ENCODE results near the gene COX11. TPM values are rescaled to one million over a fixed set of nuclear protein-coding genes. Genes with fewer than 3 reads are reported as not detected.
A peak's percentile ranks its signal among the peaks of the same experiment; 100 is the strongest.

The COX11 gene, protein sequence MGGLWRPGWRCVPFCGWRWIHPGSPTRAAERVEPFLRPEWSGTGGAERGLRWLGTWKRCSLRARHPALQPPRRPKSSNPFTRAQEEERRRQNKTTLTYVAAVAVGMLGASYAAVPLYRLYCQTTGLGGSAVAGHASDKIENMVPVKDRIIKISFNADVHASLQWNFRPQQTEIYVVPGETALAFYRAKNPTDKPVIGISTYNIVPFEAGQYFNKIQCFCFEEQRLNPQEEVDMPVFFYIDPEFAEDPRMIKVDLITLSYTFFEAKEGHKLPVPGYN
- total RNA-seq (96.9 and 121 TPM in 2 replicates), polyA plus RNA-seq (63.6 and 67.6 TPM in 2 replicates)

- Histone ChIP-seq H3K27ac (peak within 1 kb of the TSS; percentile 89), H3K9me3 (ENCODE audit: low read depth) (no peaks in the 10 kb centered on the region), H3K4me1 (ENCODE audit: low read depth) (peaks cover 7% of the 10 kb centered on the region), H3K36me3 (peaks cover 15% of the 10 kb centered on the region), H3K27me3 (no peaks in the 10 kb centered on the region), H3K4me3 (peak within 1 kb of the TSS; percentile 99)
- DNase-seq (ENCODE audit: low read depth in 1 of 2, low spot score in 1 of 2), result peak; percentile 96 to 98
- TF ChIP-seq, protein P1, sequence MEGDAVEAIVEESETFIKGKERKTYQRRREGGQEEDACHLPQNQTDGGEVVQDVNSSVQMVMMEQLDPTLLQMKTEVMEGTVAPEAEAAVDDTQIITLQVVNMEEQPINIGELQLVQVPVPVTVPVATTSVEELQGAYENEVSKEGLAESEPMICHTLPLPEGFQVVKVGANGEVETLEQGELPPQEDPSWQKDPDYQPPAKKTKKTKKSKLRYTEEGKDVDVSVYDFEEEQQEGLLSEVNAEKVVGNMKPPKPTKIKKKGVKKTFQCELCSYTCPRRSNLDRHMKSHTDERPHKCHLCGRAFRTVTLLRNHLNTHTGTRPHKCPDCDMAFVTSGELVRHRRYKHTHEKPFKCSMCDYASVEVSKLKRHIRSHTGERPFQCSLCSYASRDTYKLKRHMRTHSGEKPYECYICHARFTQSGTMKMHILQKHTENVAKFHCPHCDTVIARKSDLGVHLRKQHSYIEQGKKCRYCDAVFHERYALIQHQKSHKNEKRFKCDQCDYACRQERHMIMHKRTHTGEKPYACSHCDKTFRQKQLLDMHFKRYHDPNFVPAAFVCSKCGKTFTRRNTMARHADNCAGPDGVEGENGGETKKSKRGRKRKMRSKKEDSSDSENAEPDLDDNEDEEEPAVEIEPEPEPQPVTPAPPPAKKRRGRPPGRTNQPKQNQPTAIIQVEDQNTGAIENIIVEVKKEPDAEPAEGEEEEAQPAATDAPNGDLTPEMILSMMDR (IDR thresholded peaks at IDR 0.05; ENCODE audit: low read depth, low read length), result no peak
Observed at GRCh38 chr17:54968262-54968987, at the start of gene COX11, which contains the start of gene STXBP4. Gene COX11 (minus strand): TSS chr17:54968654. CDS start chr17:54968646, 8 bp downstream. Gene STXBP4 (plus strand): TSS chr17:54968765. CDS start chr17:54986220, 17,455 bp downstream.

GRCh38 chr17:55005520-55005919, 37.1 kb upstream of the COX11 start:
- H3K27me3 ChIP-seq, result no peaks in the 10 kb centered on the region
- DNase-seq (ENCODE audit: low read depth in 1 of 2, low spot score in 1 of 2), result peak; percentile 6 to 38
- H3K36me3 ChIP-seq, result peaks cover 7% of the 10 kb centered on the region
- TF ChIP-seq, protein P1 (IDR thresholded peaks at IDR 0.05; ENCODE audit: low read depth, low read length), result peak; percentile 51
- no peak overlapping the region for H3K4me3 ChIP-seq
- H3K9me3 ChIP-seq (ENCODE audit: low read depth), result no peaks in the 10 kb centered on the region
- no peaks in the 10 kb centered on the region for H3K4me1 ChIP-seq (ENCODE audit: low read depth)
- H3K27ac ChIP-seq, result no peak overlapping the region

GRCh38 chr17:55004484-55004883, 36.0 kb upstream of the COX11 start:
- Histone ChIP-seq H3K36me3 (peaks cover 15% of the 10 kb centered on the region), H3K27ac (no peak overlapping the region), H3K4me1 (ENCODE audit: low read depth) (no peaks in the 10 kb centered on the region), H3K4me3 (no peak overlapping the region), H3K9me3 (ENCODE audit: low read depth) (no peaks in the 10 kb centered on the region), H3K27me3 (no peaks in the 10 kb centered on the region)
- TF ChIP-seq, protein P1 (IDR thresholded peaks at IDR 0.05; ENCODE audit: low read depth, low read length), result no peak
- DNase-seq (ENCODE audit: low read depth in 1 of 2, low spot score in 1 of 2), result no peak

DNA sequence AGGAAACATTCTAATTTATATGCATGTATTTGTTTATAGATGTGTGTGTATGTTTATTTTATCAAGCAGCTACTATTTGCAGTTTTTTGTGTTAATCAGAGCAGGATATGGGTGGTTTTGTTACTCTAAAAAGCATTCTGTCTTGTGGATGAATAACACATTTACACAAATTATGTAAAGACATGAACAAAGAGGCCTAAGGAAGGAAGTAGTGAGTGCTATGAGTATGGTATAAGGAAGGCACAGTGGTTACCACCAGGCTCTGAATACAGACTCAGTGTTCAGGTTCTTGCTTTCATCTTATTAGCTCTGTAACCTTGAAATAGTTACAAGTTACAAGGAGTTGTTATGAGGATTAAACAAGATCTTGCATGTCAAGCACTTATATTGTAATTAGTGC, 34.0 kb upstream of the COX11 start:
- Histone ChIP-seq H3K4me1 (ENCODE audit: low read depth) (no peaks in the 10 kb centered on the region), H3K27me3 (no peaks in the 10 kb centered on the region), H3K4me3 (no peak overlapping the region), H3K9me3 (ENCODE audit: low read depth) (no peaks in the 10 kb centered on the region), H3K36me3 (peaks cover 11% of the 10 kb centered on the region), H3K27ac (no peak overlapping the region)
- TF ChIP-seq, protein P1 (IDR thresholded peaks at IDR 0.05; ENCODE audit: low read depth, low read length), result no peak
- DNase-seq (ENCODE audit: low read depth in 1 of 2, low spot score in 1 of 2), result no peak

- Histone ChIP-seq H3K27ac (no peak overlapping the region), H3K36me3 (peaks cover 14% of the 10 kb centered on the region), H3K4me3 (no peak overlapping the region), H3K4me1 (ENCODE audit: low read depth) (no peaks in the 10 kb centered on the region), H3K9me3 (ENCODE audit: low read depth) (no peaks in the 10 kb centered on the region), H3K27me3 (no peaks in the 10 kb centered on the region)
- TF ChIP-seq, protein P1 (IDR thresholded peaks at IDR 0.05; ENCODE audit: low read depth, low read length), result no peak
- no peak for DNase-seq (ENCODE audit: low read depth in 1 of 2, low spot score in 1 of 2)
Observed at GRCh38 chr17:54996441-54996840, 28.0 kb upstream of the COX11 start.

Measured in cardiac muscle cell (in vitro differentiated cells and primary cell).